GM18519 (cell line): ENCODE results near the gene CDCA5.

Experiments
- ATAC-seq: cut with Tn5 transposase; IDR thresholded peaks from one replicate; pipeline ENCODE4 v1.9.1; 2021; ENCODE audit warnings: mild to moderate bottlenecking, moderate library complexity; ENCODE audit not compliant: unreplicated experiment, low FRiP score

CDCA5 gene

DNA sequence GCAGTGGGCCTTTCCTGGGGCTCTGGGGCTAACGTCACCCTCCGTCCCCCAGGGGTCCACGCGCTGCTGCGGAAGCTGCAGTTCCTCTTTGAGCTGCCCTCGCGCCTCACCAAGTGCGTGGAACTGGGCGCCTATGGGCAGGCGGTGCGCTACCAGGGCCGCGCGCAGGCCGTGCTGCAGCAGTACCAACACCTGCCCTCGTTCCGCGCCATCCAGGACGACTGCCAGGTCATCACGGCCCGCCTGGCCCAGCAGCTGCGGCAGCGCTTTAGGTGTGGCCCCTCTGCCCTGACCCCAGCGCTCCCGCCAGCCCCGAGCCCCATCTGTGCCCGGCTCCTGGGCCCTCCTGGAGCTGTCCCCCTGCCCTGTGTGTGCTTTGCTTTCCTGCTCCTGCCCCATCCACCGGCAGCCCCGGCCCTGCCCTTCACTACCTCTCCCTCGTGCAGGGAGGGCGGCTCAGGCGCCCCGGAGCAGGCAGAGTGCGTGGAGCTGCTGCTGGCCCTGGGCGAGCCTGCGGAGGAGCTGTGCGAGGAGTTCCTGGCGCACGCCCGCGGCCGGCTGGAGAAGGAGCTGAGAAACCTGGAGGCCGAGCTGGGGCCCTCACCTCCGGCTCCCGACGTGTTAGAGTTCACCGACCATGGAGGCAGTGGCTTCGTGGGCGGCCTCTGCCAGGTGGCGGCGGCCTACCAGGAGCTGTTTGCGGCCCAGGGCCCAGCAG is 24.1 kb upstream of the CDCA5 start:
- ATAC-seq: no peak

DNA sequence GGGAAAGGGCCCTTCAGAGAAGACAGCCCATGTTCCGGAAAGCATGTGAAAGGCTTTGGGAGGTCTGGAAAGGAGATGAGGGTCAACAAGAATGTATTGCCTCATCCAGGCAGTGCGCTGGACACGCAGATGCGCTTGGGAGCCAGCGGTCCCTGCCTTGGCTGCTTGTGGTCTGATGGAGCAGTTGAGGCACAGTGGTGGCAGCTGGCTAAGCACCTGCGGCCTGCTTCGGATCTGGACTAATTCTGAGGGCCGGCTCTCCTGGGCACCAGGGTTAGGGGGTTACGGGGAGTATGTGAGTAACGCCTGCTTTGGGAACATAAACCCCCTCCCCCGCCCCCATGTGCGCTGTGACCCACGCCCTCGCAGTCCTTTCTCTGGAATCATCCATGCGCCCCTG is 23.2 kb upstream of the CDCA5 start:
- ATAC-seq: no peak

DNA sequence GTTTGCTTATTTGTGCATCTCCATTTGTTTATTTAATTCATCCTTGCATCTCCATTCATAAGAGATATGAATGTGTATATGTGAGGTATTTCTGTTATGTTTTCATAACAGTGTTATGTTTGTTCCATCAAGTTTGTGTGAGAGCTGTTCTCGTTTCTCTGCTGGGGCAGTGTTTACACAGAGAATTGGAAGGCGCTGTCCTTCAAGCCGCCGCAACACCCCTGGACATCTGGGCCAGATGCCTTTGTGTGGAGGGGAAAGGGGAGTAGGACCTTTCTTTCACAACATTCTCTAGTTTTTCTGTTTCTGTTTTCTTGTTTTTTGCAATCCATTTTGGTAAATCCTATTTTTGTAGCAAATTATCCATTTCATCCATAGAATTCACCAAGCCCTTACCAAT is 20.8 kb upstream of the CDCA5 start:
- ATAC-seq: no peak

DNA sequence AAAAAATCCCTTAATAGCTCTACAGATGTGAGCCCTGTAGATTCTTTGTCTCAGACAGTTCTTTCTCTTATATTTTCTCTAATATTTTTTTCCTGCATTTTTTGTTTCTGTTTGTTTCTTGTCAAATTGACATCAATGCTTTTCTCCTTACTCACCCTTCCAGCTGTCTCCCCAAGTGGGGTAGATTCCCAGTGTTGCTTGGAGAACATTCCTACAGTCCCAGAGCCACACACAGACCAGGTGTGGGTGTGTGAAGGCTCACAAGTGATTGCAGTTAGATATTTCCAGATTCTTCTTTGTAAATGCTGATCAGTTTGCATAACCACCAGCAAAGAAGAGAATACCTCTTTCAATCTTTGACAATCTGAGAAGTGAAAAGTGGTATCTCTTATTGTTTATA is 19.6 kb upstream of the CDCA5 start:
- no peak for ATAC-seq

DNA sequence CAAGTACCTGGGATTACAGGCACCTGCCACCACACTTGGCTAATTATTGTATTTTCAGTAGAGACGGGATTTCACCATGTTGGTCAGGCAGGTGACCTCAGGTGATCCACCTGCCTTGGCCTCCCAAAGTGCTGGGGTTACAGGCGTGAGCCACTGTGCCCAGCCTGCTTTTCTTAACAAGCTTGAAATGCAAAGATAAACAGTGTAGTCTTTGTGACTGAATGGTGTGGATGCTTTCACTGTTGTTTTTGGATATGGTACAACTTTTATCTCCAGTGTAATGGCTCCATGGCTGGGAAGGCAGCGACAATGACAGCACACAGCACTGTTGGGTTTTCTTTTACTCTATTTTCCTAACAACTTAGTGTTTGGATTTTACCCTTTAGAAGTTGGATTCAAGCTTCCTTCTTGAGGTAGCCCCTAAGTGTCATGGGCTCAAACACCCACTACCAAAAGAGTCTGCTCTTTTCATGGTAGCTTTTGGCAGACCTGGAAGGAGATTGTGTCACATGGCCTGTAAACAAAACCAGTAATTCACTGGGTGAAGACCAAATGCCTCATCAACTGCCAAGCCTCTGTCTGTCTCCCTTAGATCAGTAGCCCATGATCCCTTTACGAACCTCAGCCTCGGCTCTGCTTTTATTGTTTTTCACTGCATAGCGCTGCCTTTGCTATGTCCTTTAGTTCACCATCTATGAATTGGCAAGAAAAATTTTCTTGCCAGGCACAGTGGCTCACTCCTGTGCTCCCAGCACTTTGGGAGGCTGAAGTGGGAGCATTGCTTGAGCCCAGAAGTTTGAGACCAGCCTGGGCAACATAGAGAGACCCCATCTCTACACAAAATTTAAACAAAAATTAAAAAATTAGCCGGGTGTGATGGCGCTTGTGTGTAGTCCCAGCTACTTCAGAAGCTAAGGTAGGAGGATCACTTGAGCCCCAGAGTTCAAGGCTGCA is 18.6 kb upstream of the CDCA5 start:
- ATAC-seq: no peak

DNA sequence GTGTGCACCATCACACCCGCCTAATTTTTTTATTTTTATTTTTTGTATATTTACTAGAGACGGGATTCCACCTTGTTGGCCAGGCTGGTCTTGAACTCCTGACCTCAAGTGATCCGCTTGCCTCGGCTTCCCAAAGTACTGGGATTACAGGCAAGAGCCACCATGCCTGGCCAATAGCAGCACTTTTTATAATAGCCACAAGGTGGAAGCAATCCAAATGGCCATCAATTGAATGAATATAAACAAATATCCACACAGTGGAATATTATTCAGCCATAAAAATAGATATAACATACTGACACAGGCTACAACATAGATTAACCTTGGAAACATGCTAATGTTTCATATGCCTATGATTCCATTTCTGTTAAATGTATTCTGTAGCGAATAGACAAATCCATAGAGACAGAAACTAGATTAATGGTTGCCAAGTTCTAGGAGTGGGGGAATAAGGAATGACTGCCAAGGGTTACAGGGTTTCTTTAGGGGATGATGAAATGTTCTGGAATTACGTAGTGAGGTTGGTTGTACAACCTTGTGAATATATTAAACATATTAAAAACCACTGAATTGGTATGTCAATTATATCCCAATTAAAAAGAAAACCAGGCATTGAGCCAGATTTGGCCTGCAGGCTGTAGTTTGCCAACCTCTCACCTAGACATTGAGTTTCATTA is 17.0 kb upstream of the CDCA5 start:
- no peak for ATAC-seq

DNA sequence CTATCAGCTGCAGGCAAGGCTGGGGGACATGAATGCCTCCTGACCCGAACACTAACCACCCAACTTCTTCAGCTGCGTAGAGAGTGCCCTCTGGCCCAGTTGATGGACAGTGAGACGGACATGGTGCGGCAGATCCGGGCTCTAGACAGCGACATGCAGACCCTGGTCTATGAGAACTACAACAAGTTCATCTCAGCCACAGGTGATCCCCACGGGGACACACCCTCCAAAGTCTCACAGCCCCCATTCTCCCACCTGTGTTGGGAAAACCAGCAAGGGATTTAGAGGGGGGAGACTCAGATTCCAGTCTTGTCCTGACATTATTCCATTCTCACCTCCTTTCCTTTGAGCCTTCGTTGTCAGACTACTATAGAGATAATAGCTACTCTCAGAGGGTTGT is 13.1 kb upstream of the CDCA5 start:
- ATAC-seq: no peak

DNA sequence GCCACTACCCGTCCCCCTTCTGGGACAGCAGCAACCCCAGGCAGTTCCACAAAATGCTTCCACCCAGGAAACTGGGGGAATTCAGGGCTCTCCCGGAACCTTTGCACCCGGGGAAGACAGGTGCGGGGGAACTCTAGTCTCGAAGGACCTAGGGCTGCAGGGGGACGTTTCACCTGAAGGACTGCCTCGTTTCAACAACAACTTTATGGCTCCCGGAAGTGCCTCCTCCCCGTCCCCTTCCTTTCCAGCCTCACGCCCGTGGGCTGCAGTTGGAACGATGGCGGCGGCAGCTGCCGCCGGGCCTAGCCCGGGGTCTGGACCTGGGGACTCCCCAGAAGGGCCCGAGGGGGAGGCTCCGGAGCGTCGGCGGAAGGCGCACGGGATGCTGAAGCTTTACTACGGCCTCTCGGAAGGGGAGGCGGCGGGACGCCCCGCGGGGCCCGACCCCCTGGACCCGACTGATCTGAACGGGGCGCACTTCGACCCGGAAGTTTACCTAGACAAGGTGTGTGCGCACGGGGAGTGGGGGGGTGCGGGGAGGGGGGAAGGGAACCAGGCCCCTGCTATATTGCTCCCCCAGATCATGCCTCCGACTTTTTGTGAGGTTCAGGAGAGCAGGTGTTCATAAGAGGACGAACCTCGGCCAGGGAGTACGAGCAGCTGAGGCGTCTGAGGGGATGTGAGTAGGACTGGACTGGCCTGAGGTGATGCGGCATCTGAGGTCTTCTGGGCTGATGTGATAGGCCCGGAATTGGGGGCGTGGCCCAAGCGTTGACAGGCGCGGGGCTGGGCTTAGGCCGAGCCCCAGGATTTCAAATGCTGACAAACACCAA is 12.3 kb upstream of the CDCA5 start, which contains the start of gene VPS51:
VPS51 (plus strand) TSS at position 241 of the 833 bp plus-strand sequence; CDS start at position 278, 37 bp downstream.
- peak; percentile 62 for ATAC-seq

DNA sequence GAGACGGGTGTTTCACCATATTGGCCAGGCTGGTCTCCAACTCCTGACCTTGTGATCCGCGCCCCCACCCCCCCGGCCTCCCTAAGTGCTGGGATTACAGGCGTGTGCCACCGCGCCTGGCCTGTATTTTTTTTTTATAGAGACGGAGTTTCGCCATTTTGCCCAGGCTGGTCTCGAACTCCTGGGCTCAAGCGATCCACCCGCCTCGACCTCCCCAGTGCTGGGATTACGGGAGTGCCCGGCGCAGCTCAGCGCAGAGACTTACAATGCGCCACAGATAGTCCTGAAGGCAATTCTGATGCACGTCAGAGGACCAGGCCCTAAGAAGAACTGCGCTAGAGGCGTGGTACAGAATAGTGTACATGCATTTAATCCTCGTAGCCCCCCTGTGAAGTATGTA is 11.6 kb upstream of the CDCA5 start:
- ATAC-seq: no peak

DNA sequence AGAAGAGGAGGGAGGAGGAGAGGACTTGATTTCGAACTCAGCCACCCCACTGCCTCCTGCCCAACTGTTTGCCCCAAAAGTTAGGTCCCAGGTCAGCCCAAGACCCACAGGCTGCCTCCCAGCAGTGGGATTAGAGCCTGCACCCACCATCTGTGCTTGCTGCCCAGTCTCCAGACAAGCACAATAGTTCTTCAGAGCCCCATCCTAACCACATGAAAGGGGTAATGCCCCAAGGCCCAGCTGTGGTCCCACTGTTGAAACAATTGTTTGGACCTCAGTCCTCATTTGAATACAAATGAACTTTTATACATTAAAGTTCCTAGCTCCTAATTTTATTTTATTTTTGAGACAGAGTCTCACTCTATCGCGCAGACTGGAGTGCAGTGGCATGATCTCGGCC is 6.8 kb upstream of the CDCA5 start:
- no peak for ATAC-seq

DNA sequence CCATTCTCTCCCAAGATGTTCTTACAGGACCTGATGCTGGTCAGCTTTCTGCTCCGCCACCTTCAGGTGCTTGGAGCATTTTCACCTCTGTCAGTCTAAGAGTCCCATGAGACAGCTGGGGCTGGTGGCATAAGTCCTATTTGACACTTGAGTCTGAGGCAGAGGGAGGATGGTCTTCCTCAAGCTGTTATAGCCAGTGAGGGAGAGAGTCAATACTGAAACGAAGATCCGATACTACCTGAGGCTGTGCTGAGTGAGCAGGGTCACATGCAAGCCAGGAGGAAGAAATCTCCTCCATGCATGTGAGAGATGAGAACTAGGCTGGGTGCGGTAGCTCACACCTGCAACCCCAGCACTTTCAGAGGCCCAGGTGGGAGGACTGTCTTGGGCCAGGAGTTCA is 5.8 kb upstream of the CDCA5 start:
- no peak for ATAC-seq

DNA sequence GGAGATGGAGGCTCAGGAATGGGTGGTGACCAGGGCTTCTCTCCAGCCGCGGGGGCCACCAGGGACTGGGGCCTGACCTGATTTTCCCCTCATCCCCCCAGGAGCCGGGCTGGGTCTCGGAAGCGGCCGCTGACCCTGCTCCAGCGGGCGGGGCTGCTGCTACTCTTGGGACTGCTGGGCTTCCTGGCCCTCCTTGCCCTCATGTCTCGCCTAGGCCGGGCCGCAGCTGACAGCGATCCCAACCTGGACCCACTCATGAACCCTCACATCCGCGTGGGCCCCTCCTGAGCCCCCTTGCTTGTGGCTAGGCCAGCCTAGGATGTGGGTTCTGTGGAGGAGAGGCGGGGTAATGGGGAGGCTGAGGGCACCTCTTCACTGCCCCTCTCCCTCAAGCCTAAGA is 4.0 kb upstream of the CDCA5 start:
- ATAC-seq: no peak

DNA sequence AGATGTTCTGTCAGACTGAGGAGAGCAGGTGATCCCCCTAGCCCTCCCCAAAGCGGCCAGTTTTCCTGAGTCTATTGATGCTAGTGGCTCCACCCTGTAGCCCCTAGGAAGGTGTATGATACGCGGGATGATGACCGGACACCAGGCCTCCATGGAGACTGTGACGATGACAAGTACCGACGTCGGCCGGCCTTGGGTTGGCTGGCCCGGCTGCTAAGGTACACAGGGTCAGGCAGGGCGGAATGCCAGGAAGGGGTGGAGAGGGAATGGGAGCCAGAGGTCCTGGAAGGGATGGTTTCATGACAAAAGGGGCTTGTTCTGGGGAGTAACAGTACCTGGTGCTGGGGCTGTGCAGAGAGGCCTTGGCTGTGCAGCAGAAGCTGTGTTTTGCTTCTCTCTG is 3.4 kb upstream of the CDCA5 start:
- ATAC-seq: no peak

DNA sequence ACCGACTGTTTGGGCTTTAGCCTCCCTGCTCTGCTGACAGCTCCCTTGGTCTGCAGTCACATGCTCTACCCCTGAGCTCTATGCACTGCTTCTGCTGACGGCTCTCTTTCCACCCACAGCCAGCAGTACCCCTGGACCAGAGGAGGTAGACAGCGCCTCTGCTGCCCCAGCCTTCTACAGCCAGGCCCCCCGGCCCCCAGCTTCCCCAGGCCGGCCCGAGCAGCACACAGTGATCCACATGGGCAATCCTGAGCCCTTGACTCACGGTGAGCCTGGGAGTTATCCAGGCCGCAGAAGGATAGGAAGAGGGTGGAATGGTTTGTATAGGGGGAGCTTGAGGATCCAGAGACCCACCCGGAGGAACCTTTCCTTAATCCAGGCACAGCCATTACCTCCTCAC is 3.0 kb upstream of the CDCA5 start:
- ATAC-seq: no peak

DNA sequence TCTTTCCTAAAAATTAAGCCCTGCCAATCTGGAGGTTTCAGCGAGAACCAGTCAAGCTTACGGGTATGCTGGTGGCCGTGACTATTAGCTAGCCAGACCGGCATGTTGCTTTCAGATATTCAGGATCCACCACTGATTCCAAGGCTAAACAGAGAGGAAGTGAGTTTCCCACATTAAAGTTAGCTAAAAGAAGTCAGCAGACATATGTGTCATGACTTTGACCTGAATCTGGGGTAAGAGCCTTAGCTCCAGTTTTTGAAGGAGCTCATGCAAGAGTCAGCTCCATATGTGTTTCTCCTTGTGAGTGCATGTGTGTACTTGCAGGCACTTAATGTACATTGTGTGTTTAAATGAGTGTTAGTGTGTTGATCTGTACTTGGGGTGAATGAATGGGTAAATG is 1.6 kb upstream of the CDCA5 start:
- ATAC-seq: no peak

DNA sequence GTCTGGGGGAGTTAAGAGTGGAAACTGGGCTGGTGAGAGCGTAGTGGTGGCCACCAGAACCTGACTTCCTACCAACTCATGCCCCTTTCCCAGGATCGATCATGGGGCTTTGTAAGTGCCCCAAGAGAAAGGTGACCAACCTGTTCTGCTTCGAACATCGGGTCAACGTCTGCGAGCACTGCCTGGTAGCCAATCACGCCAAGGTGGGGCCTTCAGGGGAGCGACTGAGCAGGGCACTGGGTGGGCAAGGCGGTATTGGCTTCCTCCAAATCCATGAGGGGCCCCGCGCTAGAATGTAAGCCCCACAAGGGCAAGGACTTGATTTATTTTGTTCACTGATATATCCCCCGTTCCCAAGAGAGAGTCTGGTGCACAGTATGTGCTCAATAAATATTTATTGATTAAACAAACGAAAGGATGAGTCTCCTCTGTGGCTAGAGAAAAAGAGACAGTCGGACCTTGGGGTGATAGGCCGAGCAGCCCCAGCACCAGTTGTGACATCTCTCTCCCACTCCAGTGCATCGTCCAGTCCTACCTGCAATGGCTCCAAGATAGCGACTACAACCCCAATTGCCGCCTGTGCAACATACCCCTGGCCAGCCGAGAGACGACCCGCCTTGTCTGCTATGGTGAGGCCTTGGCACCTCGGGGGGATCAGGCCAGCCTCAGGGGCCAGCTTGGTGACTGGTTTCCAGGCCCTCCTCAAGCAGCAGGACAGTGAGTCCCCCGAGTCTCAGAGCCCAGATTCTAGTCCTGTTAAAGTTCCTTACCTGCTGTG is 947 bp upstream of the CDCA5 start:
- no peak for ATAC-seq

DNA sequence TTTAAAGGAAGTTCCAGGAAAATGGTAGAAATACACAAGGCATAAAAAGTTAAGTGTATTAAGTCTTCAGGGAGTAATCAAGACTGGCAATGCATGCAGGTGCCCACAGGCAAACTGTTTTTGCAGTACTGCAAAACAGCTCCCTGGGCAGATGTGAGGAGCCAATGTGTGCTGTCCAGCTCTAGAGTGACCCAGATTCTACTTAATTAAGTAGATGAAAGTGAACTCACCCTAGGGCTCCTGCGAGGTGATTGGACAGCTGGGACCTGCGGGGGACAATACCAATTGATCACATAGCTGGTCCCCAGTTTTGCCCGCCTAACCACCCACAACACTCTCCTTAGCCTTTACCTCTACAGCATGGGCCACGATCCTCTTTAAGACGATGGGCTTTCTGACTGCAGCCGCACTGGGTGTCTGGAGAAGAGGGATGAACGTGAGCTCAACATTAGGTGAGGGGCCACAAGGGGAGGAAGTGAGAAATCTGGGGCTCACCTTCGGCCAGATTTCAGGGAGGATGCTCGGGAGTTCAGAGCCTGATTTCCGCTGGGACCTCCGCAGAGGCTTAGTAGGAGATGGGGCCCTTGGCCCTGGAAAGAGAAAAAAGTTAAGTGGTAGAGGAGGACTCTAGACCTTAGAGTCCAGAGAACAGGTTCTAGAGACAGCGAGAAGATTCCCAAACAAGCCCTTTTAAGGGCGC is 556 bp downstream of the CDCA5 start:
- ATAC-seq: no peak

DNA sequence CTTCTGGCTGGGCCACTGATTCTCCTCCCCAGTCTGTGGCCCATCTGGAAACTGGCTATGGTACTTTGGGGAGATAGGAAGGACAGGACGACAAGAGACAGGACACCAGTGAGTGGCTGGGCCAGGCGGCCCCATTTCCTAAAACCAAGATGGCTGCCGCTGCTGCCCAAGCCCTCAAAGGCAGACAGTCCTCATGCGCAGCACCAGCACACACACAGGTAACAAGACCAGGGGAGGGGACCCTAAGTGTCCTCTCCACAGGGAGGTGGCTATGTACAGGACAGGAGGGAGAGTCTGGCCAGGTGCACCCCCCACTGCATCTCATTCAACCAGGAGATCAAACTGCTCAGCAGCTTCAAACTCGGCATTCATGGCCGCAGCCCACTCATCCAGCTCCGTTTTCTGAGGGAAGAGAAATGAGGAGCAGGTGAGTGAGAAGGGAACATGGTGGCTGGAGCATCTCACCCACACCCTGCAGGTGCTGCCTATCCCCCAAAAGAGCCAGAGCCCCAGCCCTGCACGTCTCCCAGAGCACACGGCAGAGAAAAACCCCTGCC is 5.0 kb downstream of the CDCA5 start:
- no peak for ATAC-seq

DNA sequence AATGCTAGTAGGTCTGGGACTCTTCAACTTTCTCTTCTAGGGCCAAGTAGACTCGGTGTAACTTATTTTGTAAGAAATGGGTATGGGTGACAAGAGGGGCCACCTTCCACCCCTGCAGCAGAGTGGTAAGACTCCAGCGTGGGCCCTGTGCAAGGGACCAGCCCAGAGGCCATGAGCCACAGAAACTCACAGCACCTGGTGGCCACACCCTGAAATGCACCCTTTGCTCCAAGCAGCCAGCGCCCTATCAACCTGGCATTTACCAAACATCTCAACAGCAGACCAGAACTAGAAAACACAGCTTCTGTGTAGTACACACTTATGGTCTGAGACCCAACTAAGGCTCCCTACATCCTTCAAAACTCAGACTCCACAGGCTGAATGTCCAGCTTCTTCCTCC is 5.7 kb downstream of the CDCA5 start:
- no peak for ATAC-seq
